ENCODE measurements around the gene GRK6.

- no peak for TF ChIP-seq KLF9 (tag by site-specific recombination; IDR thresholded peaks at IDR 0.05; ENCODE audit: low read depth)
- no peak for TF ChIP-seq ZBTB21 (tag by site-specific recombination; IDR thresholded peaks at IDR 0.05)
- TF ChIP-seq HOXA7 (CRISPR knock-in tag; IDR thresholded peaks at IDR 0.05; ENCODE audit: borderline replicate concordance): no peak
- no peak for TF ChIP-seq ZNF335 (tag by site-specific recombination; conservative IDR thresholded peaks at IDR 0.05)
- TF ChIP-seq, protein P1, sequence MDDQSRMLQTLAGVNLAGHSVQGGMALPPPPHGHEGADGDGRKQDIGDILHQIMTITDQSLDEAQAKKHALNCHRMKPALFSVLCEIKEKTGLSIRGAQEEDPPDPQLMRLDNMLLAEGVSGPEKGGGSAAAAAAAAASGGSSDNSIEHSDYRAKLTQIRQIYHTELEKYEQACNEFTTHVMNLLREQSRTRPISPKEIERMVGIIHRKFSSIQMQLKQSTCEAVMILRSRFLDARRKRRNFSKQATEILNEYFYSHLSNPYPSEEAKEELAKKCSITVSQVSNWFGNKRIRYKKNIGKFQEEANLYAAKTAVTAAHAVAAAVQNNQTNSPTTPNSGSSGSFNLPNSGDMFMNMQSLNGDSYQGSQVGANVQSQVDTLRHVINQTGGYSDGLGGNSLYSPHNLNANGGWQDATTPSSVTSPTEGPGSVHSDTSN (CRISPR knock-in tag; IDR thresholded peaks at IDR 0.05): no peak
- no peak for TF ChIP-seq INSM2 (tag by site-specific recombination; IDR thresholded peaks at IDR 0.05)
- TF ChIP-seq, protein P2, sequence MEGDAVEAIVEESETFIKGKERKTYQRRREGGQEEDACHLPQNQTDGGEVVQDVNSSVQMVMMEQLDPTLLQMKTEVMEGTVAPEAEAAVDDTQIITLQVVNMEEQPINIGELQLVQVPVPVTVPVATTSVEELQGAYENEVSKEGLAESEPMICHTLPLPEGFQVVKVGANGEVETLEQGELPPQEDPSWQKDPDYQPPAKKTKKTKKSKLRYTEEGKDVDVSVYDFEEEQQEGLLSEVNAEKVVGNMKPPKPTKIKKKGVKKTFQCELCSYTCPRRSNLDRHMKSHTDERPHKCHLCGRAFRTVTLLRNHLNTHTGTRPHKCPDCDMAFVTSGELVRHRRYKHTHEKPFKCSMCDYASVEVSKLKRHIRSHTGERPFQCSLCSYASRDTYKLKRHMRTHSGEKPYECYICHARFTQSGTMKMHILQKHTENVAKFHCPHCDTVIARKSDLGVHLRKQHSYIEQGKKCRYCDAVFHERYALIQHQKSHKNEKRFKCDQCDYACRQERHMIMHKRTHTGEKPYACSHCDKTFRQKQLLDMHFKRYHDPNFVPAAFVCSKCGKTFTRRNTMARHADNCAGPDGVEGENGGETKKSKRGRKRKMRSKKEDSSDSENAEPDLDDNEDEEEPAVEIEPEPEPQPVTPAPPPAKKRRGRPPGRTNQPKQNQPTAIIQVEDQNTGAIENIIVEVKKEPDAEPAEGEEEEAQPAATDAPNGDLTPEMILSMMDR (tag by site-specific recombination; IDR thresholded peaks at IDR 0.05): no peak
- no peak for TF ChIP-seq ZSCAN18 (tag by site-specific recombination; IDR thresholded peaks at IDR 0.05)
Measured at GRCh38 chr5:177457852-177458681, 31.6 kb downstream of the GRK6 start.
